Measurements from ENCODE around the gene ORMDL2.
A peak's percentile ranks its signal among the peaks of the same experiment; 100 is the strongest.

The ORMDL2 gene

DNA sequence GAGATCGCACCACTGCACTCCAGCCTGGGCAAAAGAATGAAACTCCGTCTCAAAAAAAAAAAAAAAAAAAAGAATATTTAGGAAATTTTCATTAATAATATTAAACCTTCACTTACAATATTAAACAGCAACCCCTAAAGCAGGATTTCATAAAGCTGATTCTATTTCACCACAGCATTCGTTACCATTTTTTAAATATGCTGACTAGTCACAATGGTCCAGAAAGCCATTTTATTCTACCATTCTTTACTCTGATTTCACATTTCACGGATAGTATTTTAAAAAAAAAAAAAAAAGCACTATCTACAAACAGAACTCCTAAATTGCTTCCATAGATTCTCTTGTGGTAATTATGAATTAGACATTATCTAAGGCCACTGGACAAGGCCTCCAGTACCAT is 27.9 kb upstream of the ORMDL2 start:
- H3K36me3 ChIP-seq (ENCODE audit: insufficient read depth, low read length): peaks cover 94% of the 10 kb centered on the region
- no peaks in the 10 kb centered on the region for H3K79me2 ChIP-seq (ENCODE audit: insufficient read depth, low read length)
- H3F3A ChIP-seq (ENCODE audit: insufficient read depth, low read length): no peaks in the 10 kb centered on the region
- H3K4me3 ChIP-seq (ENCODE audit: low read depth, low read length, poor library complexity, severe bottlenecking): no peak overlapping the region
- H3K27ac ChIP-seq (ENCODE audit: low read depth, low read length, poor library complexity, severe bottlenecking): no peak overlapping the region
- no peak overlapping the region for H3K9ac ChIP-seq (ENCODE audit: low read length)
- no peak overlapping the region for H3K4me2 ChIP-seq (ENCODE audit: low read length)
- H3K9me3 ChIP-seq (ENCODE audit: low read length): no peaks in the 10 kb centered on the region
- H3K4me1 ChIP-seq (ENCODE audit: insufficient read depth, low read length, severe bottlenecking): no peaks in the 10 kb centered on the region
- no peak overlapping the region for H2AFZ ChIP-seq (ENCODE audit: low read length)
- no peaks in the 10 kb centered on the region for H3K9me2 ChIP-seq (ENCODE audit: low read depth, low read length)
- H3K27me3 ChIP-seq (ENCODE audit: insufficient read depth, low read length): no peaks in the 10 kb centered on the region
- TF ChIP-seq CTCF (IDR thresholded peaks at IDR 0.05; ENCODE audit: low read length) (no peak), EZH2 (IDR thresholded peaks at IDR 0.05; ENCODE audit: borderline replicate concordance, low read length) (no peak)
- no peaks in the 10 kb centered on the region for H4K20me1 ChIP-seq (ENCODE audit: insufficient read depth, low read length)

DNA sequence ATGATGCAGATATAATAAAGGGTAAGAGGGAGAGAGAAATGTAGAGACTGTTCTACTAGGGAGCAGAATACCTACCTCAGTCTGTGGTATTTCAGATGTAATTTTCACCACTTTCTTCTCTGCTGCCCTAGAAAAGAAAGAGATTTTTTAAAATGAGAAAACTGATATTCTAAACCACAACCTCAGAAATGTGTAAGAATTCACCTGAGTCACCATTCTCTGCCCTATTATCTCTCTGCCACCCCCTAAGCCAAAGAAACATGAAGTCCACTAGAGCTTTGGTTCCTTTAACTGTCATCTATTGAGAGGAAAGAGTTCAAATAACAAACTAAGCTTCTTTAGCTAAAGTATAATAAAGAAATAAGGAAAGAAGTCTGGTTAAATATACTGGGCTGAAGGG is 21.9 kb upstream of the ORMDL2 start:
- 0 out of 2 replicates have a peak, but pooled peaks cover 2% of the 10 kb centered on the region for H4K20me1 ChIP-seq (ENCODE audit: insufficient read depth, low read length)
- no peak overlapping the region for H2AFZ ChIP-seq (ENCODE audit: low read length)
- no peaks in the 10 kb centered on the region for H3K27me3 ChIP-seq (ENCODE audit: insufficient read depth, low read length)
- H3K27ac ChIP-seq (ENCODE audit: low read depth, low read length, poor library complexity, severe bottlenecking): no peak overlapping the region
- TF ChIP-seq EZH2 (IDR thresholded peaks at IDR 0.05; ENCODE audit: borderline replicate concordance, low read length) (no peak), CTCF (IDR thresholded peaks at IDR 0.05; ENCODE audit: low read length) (no peak)
- no peak overlapping the region for H3K9ac ChIP-seq (ENCODE audit: low read length)
- H3K79me2 ChIP-seq (ENCODE audit: insufficient read depth, low read length): no peaks in the 10 kb centered on the region
- H3K36me3 ChIP-seq (ENCODE audit: insufficient read depth, low read length): peaks cover 100% of the 10 kb centered on the region
- H3K4me2 ChIP-seq (ENCODE audit: low read length): no peak overlapping the region
- H3K4me1 ChIP-seq (ENCODE audit: insufficient read depth, low read length, severe bottlenecking): peaks cover 3% of the 10 kb centered on the region
- no peaks in the 10 kb centered on the region for H3K9me2 ChIP-seq (ENCODE audit: low read depth, low read length)
- no peaks in the 10 kb centered on the region for H3K9me3 ChIP-seq (ENCODE audit: low read length)
- no peaks in the 10 kb centered on the region for H3F3A ChIP-seq (ENCODE audit: insufficient read depth, low read length)
- H3K4me3 ChIP-seq (ENCODE audit: low read depth, low read length, poor library complexity, severe bottlenecking): no peak overlapping the region

DNA sequence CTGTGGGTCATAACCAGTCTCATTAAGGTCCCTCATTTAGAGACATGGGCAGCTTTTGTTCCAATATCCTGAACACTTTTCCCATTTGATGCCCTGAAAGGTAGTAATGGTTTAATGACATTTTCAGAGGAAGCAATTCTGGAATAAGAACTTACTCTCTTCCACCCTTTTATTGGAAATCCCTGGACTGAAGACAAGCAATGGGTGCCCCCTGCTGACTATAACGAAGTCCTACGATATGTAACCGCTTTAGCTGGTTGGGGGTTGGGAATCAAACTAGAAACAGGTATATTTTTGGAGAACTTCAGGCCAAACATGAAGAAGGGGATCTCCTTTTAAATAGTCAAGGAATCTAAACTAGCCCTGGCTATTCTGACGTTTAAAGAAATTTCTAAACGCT is 20.8 kb upstream of the ORMDL2 start:
- no peak overlapping the region for H3K27ac ChIP-seq (ENCODE audit: low read depth, low read length, poor library complexity, severe bottlenecking)
- H3K4me1 ChIP-seq (ENCODE audit: insufficient read depth, low read length, severe bottlenecking): peaks cover 3% of the 10 kb centered on the region
- H3K27me3 ChIP-seq (ENCODE audit: insufficient read depth, low read length): no peaks in the 10 kb centered on the region
- TF ChIP-seq EZH2 (IDR thresholded peaks at IDR 0.05; ENCODE audit: borderline replicate concordance, low read length) (no peak), CTCF (IDR thresholded peaks at IDR 0.05; ENCODE audit: low read length) (peak; percentile 60)
- 0 out of 2 replicates have a peak, but pooled peaks cover 2% of the 10 kb centered on the region for H4K20me1 ChIP-seq (ENCODE audit: insufficient read depth, low read length)
- no peak overlapping the region for H3K4me2 ChIP-seq (ENCODE audit: low read length)
- no peaks in the 10 kb centered on the region for H3K79me2 ChIP-seq (ENCODE audit: insufficient read depth, low read length)
- H3K9me3 ChIP-seq (ENCODE audit: low read length): no peaks in the 10 kb centered on the region
- no peak overlapping the region for H2AFZ ChIP-seq (ENCODE audit: low read length)
- H3K4me3 ChIP-seq (ENCODE audit: low read depth, low read length, poor library complexity, severe bottlenecking): no peak overlapping the region
- H3K36me3 ChIP-seq (ENCODE audit: insufficient read depth, low read length): peaks cover 99% of the 10 kb centered on the region
- H3K9ac ChIP-seq (ENCODE audit: low read length): no peak overlapping the region
- no peaks in the 10 kb centered on the region for H3K9me2 ChIP-seq (ENCODE audit: low read depth, low read length)
- no peaks in the 10 kb centered on the region for H3F3A ChIP-seq (ENCODE audit: insufficient read depth, low read length)

All from OCI-LY1 (cell line).